Globus pallidus (tissue), 1 donor: ENCODE measurements around the gene TBC1D8.

Experiments
- DNase-seq: peaks from one replicate; pipeline ENCODE4 v3.0.0-alpha.2; 2015; ENCODE audit warnings: low spot score

The TBC1D8 gene

DNA sequence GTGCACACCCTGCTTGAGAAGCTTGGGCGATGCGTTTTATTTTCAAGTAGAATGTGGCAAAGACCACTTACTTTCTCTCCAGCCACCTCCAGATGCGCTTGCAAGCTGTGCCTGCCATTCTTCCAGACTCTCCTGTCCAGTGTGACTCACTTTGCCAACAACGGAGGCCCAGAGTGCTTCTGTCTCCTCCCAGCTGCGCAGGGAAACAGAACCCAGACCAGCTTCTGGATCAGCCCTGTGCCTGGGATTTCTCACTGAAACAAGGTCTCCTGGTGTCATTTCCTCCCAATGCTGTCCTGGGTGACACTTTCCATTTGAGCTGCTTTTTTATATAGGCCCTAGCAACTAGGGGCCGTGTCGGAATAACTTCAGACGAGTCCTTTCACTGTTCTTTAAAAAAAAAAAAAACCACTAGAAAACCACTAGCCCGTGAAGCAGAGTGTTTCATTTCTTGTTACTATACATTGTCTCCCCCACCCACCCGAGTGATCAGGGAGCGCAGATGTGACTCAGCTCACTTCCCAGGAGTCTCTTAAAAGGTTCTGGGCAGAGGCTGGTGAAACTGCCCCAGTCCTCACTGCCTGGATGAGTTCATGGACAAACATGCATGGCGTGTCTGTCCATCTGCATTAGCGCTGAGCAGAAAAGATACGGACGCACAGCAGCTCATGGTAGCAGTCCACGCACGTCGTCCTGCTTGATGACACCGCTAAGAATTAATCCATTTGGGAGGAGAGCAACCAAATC, 174.4 kb downstream of the TBC1D8 start:
- DNase-seq: no peak

GRCh38 chr2:100976061-100976460, 175.1 kb downstream of the TBC1D8 start:
- DNase-seq: no peak

DNA sequence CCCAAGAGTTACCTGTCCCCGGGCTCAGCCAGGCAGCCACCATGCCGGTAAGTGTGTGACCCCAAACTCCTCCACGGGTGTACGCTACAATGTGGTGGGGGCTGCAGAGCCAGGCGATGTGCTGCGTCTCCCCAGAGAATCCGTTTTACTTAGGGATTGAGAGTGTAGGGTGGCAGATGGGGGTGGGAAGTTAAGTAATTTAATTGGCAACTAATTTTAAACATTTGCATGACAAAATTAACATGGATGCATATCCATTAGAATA, 175.7 kb downstream of the TBC1D8 start:
- no peak for DNase-seq

GRCh38 chr2:100974712-100975520, 176.3 kb downstream of the TBC1D8 start:
- DNase-seq: no peak

GRCh38 chr2:100972452-100972851, 178.7 kb downstream of the TBC1D8 start:
- no peak for DNase-seq

GRCh38 chr2:100971221-100971620, 180.0 kb downstream of the TBC1D8 start:
- DNase-seq: no peak

GRCh38 chr2:100969998-100970397, 181.2 kb downstream of the TBC1D8 start:
- DNase-seq: no peak

- DNase-seq: peak; percentile 16
Observed at GRCh38 chr2:100968146-100969145, 182.7 kb downstream of the TBC1D8 start.

DNA sequence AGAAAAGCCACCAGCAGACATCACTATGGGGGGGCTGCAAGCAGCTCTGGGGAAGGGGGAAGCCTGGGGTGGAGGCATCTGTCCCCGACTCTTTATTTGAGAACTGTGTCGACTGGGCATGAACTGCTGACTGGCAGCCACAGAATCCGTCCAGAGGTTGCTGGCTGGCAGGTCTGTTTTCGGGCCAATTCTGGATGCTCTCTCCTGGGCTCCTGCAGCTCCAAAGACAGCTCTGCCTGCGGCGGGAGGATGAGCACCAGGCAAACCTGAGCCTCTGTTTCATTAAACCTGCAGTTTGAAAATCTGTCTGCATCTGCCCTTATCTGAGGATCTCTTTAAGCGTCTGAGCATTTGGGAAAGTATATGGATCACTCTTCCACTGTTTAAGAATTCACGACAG, 183.5 kb downstream of the TBC1D8 start:
- no peak for DNase-seq

GRCh38 chr2:100965596-100965995, 185.6 kb downstream of the TBC1D8 start:
- no peak for DNase-seq

- no peak for DNase-seq
Observed at GRCh38 chr2:100964681-100965169, 186.5 kb downstream of the TBC1D8 start.

DNA sequence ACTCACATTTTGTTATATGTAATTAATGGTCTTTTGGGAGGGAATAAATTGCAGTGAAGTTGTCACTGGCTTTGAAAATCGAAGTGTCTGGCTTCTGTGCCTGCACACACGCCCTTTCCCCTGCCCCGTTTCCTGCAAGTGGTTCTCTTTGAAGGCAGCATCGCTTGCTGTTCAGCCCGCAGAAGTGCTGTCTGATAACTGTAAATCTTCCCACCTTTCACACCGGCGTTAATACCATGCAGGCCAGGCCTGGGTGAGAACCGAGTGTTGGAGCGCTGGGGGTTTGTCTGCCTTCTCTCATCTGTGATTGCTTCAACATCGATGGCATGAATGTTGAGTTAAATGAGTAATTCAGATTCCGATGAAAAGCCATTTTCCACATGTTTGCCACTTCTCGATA, 187.0 kb downstream of the TBC1D8 start:
- no peak for DNase-seq

DNA sequence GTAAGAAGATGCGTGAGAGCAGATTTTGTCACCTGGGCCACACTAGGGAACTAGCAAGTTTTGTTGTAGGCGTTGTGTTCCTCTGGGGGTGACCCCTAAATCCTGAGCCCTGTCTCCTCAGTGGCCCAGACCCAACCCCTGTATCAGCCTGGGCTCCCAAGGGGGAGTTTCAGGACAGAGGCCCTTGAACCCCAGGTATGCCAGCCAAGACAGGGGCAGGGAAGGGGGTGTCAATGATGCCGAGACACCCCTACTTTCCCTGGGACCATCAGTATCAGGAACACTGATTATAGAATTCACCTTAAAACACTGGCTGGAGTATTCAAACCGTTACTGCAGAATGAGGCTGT, 188.2 kb downstream of the TBC1D8 start:
- no peak for DNase-seq

DNA sequence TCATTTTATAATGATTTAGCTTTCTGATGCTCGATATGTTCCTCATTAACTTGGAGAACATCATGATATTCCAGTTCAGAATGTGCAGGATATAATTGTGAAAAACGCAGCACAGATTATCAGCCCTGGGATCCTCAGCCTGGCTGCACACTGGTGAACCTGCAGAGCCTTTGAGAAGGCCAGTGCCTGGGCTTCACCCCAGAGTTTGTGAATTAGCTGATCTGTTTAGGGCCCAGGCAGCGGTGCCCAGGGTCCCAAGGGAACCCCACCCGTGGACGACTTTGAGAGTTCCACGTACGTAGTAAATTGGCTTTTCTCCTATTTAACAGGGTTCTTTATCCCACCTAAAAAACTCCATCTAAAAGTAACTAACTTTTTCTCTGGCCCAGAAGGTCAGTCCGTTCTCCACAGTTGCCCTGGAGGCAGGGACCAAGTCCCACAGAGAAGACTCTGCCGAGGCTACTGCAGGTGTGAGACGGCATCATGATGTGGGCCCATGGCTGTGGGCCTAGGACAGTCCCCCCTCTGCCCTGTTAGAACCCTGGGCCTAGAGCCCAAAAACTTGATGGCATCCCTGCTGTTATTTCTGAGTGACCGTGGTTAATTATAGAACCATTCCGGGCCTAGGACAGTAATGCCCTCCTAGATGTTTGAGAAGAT, 188.7 kb downstream of the TBC1D8 start:
- DNase-seq: no peak

DNA sequence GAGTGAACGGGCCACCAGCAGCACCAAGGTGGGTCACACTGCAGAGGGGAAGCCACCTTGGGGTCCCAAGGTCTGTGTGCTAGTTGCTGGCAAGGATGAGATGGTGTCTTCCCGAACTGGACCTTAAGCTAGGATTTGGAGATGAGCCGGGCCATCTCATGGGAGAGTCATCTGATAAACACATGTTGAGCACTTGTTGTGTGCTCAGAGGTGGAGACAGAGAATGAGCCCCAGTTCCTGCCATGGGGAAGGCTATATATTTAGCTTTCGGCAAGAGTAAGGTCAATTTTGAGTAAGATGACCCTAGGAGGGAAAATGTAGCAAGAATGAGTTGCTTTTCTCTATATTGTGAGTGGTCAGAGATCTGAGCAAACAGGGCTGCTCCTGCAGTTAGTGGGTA, 190.5 kb downstream of the TBC1D8 start:
- no peak for DNase-seq

GRCh38 chr2:100959225-100959880, 191.8 kb downstream of the TBC1D8 start:
- DNase-seq: no peak

DNA sequence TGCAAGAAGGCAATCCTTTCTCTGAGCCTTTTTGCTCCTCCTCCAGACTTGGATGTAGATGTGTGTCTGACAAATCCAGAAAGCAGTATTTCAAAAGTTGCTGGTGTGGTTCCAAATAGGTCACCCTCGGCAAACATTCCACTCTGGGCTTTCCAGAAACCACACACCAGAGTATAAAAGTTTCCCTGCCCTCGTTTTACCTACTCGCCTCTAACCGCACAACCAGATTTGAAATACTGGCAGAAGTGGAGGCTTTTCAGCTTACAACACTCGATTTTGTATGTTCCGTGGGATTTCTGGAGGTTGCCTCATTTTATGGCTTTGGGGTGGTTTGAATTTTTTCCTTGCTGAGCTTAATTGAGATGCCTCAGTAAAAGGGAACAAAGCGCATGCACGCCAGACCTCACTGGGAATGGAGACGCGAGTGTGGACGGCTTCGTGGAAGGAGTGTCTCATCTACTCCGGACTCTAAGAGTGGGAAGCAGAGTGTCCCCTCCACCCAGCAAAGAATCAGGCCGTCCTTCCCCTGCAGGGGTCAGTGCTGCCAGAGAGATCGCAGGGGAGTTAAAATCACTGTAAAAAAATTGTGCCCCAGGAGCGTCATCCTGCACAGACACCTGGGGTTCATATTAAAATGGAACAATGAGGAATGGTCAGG, 193.1 kb downstream of the TBC1D8 start:
- peak; percentile 31 for DNase-seq
